Heart left ventricle (tissue), 16 donors: ENCODE results near the gene FRRS1L. TPM values are rescaled to one million over a fixed set of nuclear protein-coding genes. Genes with fewer than 3 reads are reported as not detected.
A peak's percentile ranks its signal among the peaks of the same experiment; 100 is the strongest.

Source experiments
- ATAC-seq, 4 donors: fragments of 200-7000 bp; cut with Tn5 transposase; one replicate each; pipeline ENCODE4 v1.9.1; 2020 to 2022; ENCODE audit warnings: moderate library complexity in 4 of 4, mild to moderate bottlenecking in 3 of 4, moderate number of reproducible peaks in 1 of 4
- DNase-seq, 5 donors: peaks; one replicate each; pipeline ENCODE4 v3.0.0-alpha.2; 2020
- H3K27ac ChIP-seq, 12 donors: fragments of 200-600 bp; sonication (generic) in 4 of 12; one replicate each; pipeline versions ENCODE4 v1.5.0 to v1.8.0; 2016 to 2022; ENCODE audit warnings: mild to moderate bottlenecking in 2 of 12
- H3K27me3 ChIP-seq, 9 donors: fragments of 200-600 bp; sonication (generic) in 2 of 9; one replicate each; pipeline versions ENCODE4 v1.5.1 to v1.8.0; 2016 to 2022; ENCODE audit warnings: mild to moderate bottlenecking in 3 of 9
- H3K36me3 ChIP-seq, 9 donors: fragments of 200-600 bp; sonication (generic) in 2 of 9; one replicate each; pipeline versions ENCODE4 v1.5.0 to v1.8.0; 2018 to 2022; ENCODE audit warnings: mild to moderate bottlenecking in 2 of 9
- H3K4me1 ChIP-seq, 12 donors: fragments of 200-600 bp; sonication (generic) in 4 of 12; one replicate each; pipeline versions ENCODE4 v1.5.0 to v1.8.0; 2016 to 2022; ENCODE audit warnings: mild to moderate bottlenecking in 3 of 12
- H3K4me3 ChIP-seq, 12 donors: fragments of 200-600 bp; sonication (generic) in 4 of 12; one replicate each; pipeline versions ENCODE4 v1.5.0 to v1.8.0; 2017 to 2022; ENCODE audit warnings: mild to moderate bottlenecking in 9 of 12, moderate library complexity in 4 of 12
- H3K9me3 ChIP-seq, 12 donors: fragments of 200-600 bp; sonication (generic) in 4 of 12; one replicate each; pipeline versions ENCODE4 v1.5.0 to v1.8.0; 2016 to 2022; ENCODE audit warnings: mild to moderate bottlenecking in 1 of 12
- CTCF ChIP-seq, 12 donors: fragments of 200-600 bp; sonication (generic) in 4 of 12; IDR thresholded peaks; one replicate each; pipeline versions ENCODE4 v1.5.0 to v1.8.0; 2018 to 2022; ENCODE audit warnings: antibody characterized with exemption in 12 of 12, mild to moderate bottlenecking in 5 of 12
- POLR2A ChIP-seq, 2 donors: fragments of 450-650 bp; IDR thresholded peaks; one replicate each; pipeline ENCODE4 v1.6.1; 2017; ENCODE audit warnings: antibody characterized with exemption in 2 of 2, mild to moderate bottlenecking in 2 of 2, moderate library complexity in 2 of 2
- WGBS, 4 donors: extraction: QIAGEN DNeasy Blood & Tissue Kit in 2 of 4; methylation state at CpG; one replicate each; pipeline versions ENCODE4 v1.1.5 to v1.1.7; 2013 to 2018; 5-methylcytosine and 5-hydroxymethylcytosine counted together
- intact Hi-C, 10 donors: fragments of 100-400 bp; cut with DNase I; formaldehyde crosslinking; loops; one replicate each; pipeline versions ENCODE4 v1.11.1 to v1.14.2; 2022
- polyA plus RNA-seq, 2 donors: library from polyadenylated mRNA; stranded (reverse); fragments of 200-250 nt; gene quantifications; one replicate each; pipeline ENCODE4 v1.2.3, GENCODE V29; 2013
- total RNA-seq, 9 donors: library from RNA; depleted of rRNA in 2 of 9; stranded (reverse); fragments of >200 nt in 2 of 9; fragmentation: NEBNext Ultra II Directional in 3 of 9; extraction: Animal tissue kit (Norgen Biotek cat#: 25700) in 3 of 9; gene quantifications; one replicate each; pipeline versions ENCODE4 v1.1.0 to v1.2.4, GENCODE V29; 2016 to 2023
- donor health status: ischemic (EF 13 %, LVEDD 7.1; RV severe dilation, severe dysfunction).
- donor health status: healthy with polysubstance abuse.
- donor health status: DM: no; HTN: yes; CAD: no.
- donor health status: DM: no; HTN: no; CAD: no.
- donor health status: ischemic (EF 25% LVEDD 6.9; RV normal size, moderate dysfunction).
- donor health status: ischemic (EF 25% LVEDD 5.7; RV mildly dilated, moderate dysfunction).
- donor health status: healthy.
- donor health status: DM: yes; HTN: yes; CAD: no.
- donor health status: ischemic (EF 35%, LVEDD 5.7; RV mildly dilated, moderate dysfunction).
- donor health status: nonischemic (EF 11% LVEDD 7.7; RV severe dilation, severe dysfunction).
- donor health status: DM: yes; HTN: yes; CAD: no.
- donor health status: PGD.
- donor health status: ischemic (EF 29% LVEDD 5.4; RV normal size, mild dysfunction).
- donor health status: nonischemic (EF 23%, LVEDD 6.1; RV moderate dilation, normal function).

FRRS1L gene
- total and polyA plus RNA-seq, 11 donors: 0.04 to 2.5 (median 1.6) TPM

DNA sequence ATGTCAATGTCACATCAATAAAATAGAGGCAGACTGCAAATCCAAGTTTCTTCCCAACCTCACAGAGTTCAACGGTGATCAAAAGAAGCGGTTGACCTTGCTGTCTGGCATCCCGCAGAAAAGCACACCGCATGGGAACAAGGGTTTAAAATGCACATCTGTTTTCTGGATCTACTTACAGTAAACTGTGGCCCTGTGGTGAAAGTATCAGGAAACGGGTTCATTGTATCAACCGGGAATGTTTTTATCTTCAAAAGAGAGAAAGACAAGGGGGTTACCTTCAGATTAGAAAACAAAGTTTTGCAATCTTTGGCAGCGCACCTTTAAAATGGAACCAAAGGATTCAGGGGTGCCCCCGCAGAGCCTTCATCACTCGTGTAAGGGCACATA is 15.5 kb upstream of the FRRS1L start:
- Histone ChIP-seq H3K4me1 (peaks cover 0 to 10% (median 0%) of the 10 kb centered on the region in 12 donors), H3K27ac (no peak overlapping the region), H3K27me3 (no peaks in the 10 kb centered on the region), H3K36me3 (no peaks in the 10 kb centered on the region), H3K4me3 (no peak overlapping the region), H3K9me3 (no peaks in the 10 kb centered on the region)
- TF ChIP-seq POLR2A (IDR thresholded peaks at IDR 0.05) (no peak), CTCF (IDR thresholded peaks at IDR 0.05) (no peak)
- no peak for DNase-seq
- 65 to 83% (median 82%) methylated on average over 9 of the region's 9 CpGs for WGBS, 4 donors
- intact Hi-C loops: loop anchor here in 1 of 10 donors (2.0 kb wide), 1 partner anchor 138 kb away; the partner anchor contains the start of gene EPB41L4B
- ATAC-seq: no peak

GRCh38 chr9:109181284-109181683 is 14.2 kb upstream of the FRRS1L start:
- no peak overlapping the region for H3K27ac ChIP-seq
- ATAC-seq: no peak
- no peaks in the 10 kb centered on the region for H3K9me3 ChIP-seq
- no peaks in the 10 kb centered on the region for H3K36me3 ChIP-seq
- no peak overlapping the region for H3K4me3 ChIP-seq
- H3K27me3 ChIP-seq: no peaks in the 10 kb centered on the region
- intact Hi-C loops: no loop called here
- no peak for TF ChIP-seq CTCF (IDR thresholded peaks at IDR 0.05)
- no peak for TF ChIP-seq POLR2A (IDR thresholded peaks at IDR 0.05)
- H3K4me1 ChIP-seq: no peaks in the 10 kb centered on the region
- no peak for DNase-seq
- WGBS, 4 donors: 90 to 100% (median 96%) methylated on average over 1 of the region's 1 CpG

- Histone ChIP-seq H3K36me3 (no peaks in the 10 kb centered on the region), H3K27ac (no peak overlapping the region), H3K4me1 (no peaks in the 10 kb centered on the region), H3K9me3 (no peaks in the 10 kb centered on the region), H3K27me3 (no peaks in the 10 kb centered on the region), H3K4me3 (no peak overlapping the region)
- TF ChIP-seq CTCF (IDR thresholded peaks at IDR 0.05): no peak
- no peak for TF ChIP-seq POLR2A (IDR thresholded peaks at IDR 0.05)
- WGBS, 4 donors: 45 to 73% (median 61%) methylated on average over 9 of the region's 9 CpGs
- DNase-seq: peak in 3 of 5 donors; percentile 26 to 57 (median 55)
- intact Hi-C loops: no loop called here
- ATAC-seq: peak in 3 of 4 donors; percentile 37 to 81 (median 64)
Measured at GRCh38 chr9:109179801-109180523, 12.9 kb upstream of the FRRS1L start.

DNA sequence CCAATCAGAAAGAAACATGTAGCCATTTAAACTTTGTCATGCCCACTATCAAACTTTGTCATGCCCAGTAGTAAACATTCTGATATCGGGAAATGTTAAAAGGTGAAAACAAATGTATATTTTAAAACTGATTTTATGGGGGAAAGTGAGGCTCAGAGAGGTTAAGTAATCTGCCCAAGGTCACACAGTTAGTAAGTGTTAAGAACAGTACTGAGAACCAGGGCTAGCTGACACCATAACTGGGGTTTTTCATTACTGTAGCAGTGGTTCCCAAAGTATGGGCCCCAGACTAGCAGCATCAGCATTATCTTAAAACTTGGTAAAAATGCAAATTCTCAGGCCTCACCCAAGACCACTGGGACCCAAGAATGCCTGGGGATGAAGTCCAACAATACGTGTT is 9.9 kb upstream of the FRRS1L start:
- Histone ChIP-seq H3K9me3 (no peaks in the 10 kb centered on the region), H3K36me3 (no peaks in the 10 kb centered on the region), H3K27me3 (peaks cover 0 to 3% (median 0%) of the 10 kb centered on the region in 9 donors), H3K4me3 (no peak overlapping the region), H3K27ac (no peak overlapping the region), H3K4me1 (no peaks in the 10 kb centered on the region)
- no peak for ATAC-seq
- no peak for TF ChIP-seq POLR2A (IDR thresholded peaks at IDR 0.05)
- TF ChIP-seq CTCF (IDR thresholded peaks at IDR 0.05): no peak
- intact Hi-C loops: no loop called here
- WGBS, 4 donors: 87 to 95% (median 90%) methylated on average over 2 of the region's 2 CpGs
- DNase-seq: no peak
